Mesenchymal stem cell (in vitro differentiated cells and primary cell): ENCODE data around the gene DNAJC13.

ENCODE experiments used
- DNase-seq: peaks from one replicate; pipeline ENCODE4 v3.0.0-alpha.2; 2013
- H2AFZ ChIP-seq: one replicate; pipeline ENCODE4 v1.6.1; 2013; ENCODE audit warnings: low read depth, mild to moderate bottlenecking, control low read depth, inconsistent platforms, low read length, moderate library complexity
- H2AK5ac ChIP-seq: 2 replicates; pipeline ENCODE4 v1.6.1; 2013; ENCODE audit warnings: low read length, moderate library complexity, mild to moderate bottlenecking, inconsistent platforms; ENCODE audit not compliant: severe bottlenecking
- H2BK120ac ChIP-seq: one replicate; pipeline ENCODE4 v1.6.1; 2013; ENCODE audit warnings: low read depth, mild to moderate bottlenecking, inconsistent platforms, low read length, moderate library complexity
- H2BK12ac ChIP-seq, 2 experiments: one replicate each; pipeline ENCODE4 v1.6.1; 2013; ENCODE audit warnings: inconsistent platforms in 2 of 2, low read length in 2 of 2, mild to moderate bottlenecking in 2 of 2, moderate library complexity in 2 of 2, control low read depth in 1 of 2
- H2BK15ac ChIP-seq: one replicate; pipeline ENCODE4 v1.6.1; 2013; ENCODE audit warnings: mild to moderate bottlenecking, low read depth, inconsistent platforms; ENCODE audit not compliant: poor library complexity, severe bottlenecking
- H2BK5ac ChIP-seq: 2 replicates; pipeline ENCODE4 v1.6.1; 2013; ENCODE audit warnings: low read depth, mild to moderate bottlenecking, low read length, control low read depth, inconsistent platforms; ENCODE audit not compliant: poor library complexity, severe bottlenecking
- H3K14ac ChIP-seq, 2 experiments: one replicate each; pipeline ENCODE4 v1.6.1; 2013; ENCODE audit warnings: inconsistent platforms in 2 of 2, low read length in 2 of 2, control low read depth in 1 of 2, mild to moderate bottlenecking in 1 of 2, moderate library complexity in 1 of 2
- H3K18ac ChIP-seq, 2 experiments: one replicate each; pipeline ENCODE4 v1.6.1; 2013; ENCODE audit warnings: inconsistent platforms in 2 of 2, low read length in 2 of 2, control low read depth in 1 of 2, low read depth in 1 of 2, mild to moderate bottlenecking in 1 of 2
- H3K23ac ChIP-seq, 2 experiments: one replicate each; pipeline ENCODE4 v1.6.1; 2013; ENCODE audit warnings: inconsistent platforms in 2 of 2, low read length in 2 of 2, mild to moderate bottlenecking in 2 of 2, moderate library complexity in 2 of 2, control low read depth in 1 of 2
- H3K27ac ChIP-seq: 2 replicates; pipeline ENCODE4 v1.5.1; 2013; ENCODE audit warnings: mild to moderate bottlenecking, moderate library complexity, low read length, control low read depth, inconsistent platforms; ENCODE audit not compliant: poor library complexity, severe bottlenecking
- H3K27me3 ChIP-seq, 2 experiments: 2 replicates each; pipeline versions ENCODE4 v1.6.1 to v1.7.0; 2013; ENCODE audit warnings: low read length in 2 of 2, mild to moderate bottlenecking in 2 of 2, moderate library complexity in 2 of 2, control low read depth in 1 of 2, inconsistent platforms in 1 of 2; ENCODE audit not compliant: control insufficient read depth in 1 of 2, insufficient read depth in 1 of 2
- H3K36me3 ChIP-seq, 2 experiments: 2 replicates each; pipeline versions ENCODE4 v1.6.1 to v1.7.0; 2013; ENCODE audit warnings: low read length in 2 of 2, control low read depth in 1 of 2, inconsistent platforms in 1 of 2, low read depth in 1 of 2, mild to moderate bottlenecking in 1 of 2; ENCODE audit not compliant: insufficient read depth in 2 of 2, control insufficient read depth in 1 of 2
- H3K4ac ChIP-seq, 2 experiments: one replicate each; pipeline ENCODE4 v1.6.1; 2013; ENCODE audit warnings: inconsistent platforms in 2 of 2, low read length in 2 of 2, mild to moderate bottlenecking in 2 of 2, moderate library complexity in 2 of 2, control low read depth in 1 of 2, low read depth in 1 of 2
- H3K4me1 ChIP-seq: 2 replicates; pipeline ENCODE4 v1.6.1; 2013; ENCODE audit warnings: low read depth, low read length, control low read depth; ENCODE audit not compliant: control insufficient read depth, insufficient read depth
- H3K4me2 ChIP-seq: 2 replicates; pipeline ENCODE4 v1.6.1; 2013; ENCODE audit warnings: low read length, mild to moderate bottlenecking, inconsistent platforms; ENCODE audit not compliant: poor library complexity, severe bottlenecking
- H3K4me3 ChIP-seq, 2 experiments: 2 replicates each; pipeline versions ENCODE4 v1.5.1 to v1.7.0; 2013; ENCODE audit warnings: low read length in 2 of 2, mild to moderate bottlenecking in 2 of 2, control low read depth in 1 of 2, low read depth in 1 of 2; ENCODE audit not compliant: insufficient read depth in 1 of 2
- H3K79me1 ChIP-seq: replicated peaks from 2 replicates; pipeline ENCODE4 v1.6.1; 2013; ENCODE audit warnings: mild to moderate bottlenecking, control low read depth, low read length, inconsistent platforms; ENCODE audit not compliant: poor library complexity, severe bottlenecking
- H3K9ac ChIP-seq: 2 replicates; pipeline ENCODE4 v1.7.0; 2013; ENCODE audit warnings: mild to moderate bottlenecking, low read length, moderate library complexity
- H3K9me3 ChIP-seq: 2 replicates; pipeline ENCODE4 v1.7.0; 2013; ENCODE audit warnings: mild to moderate bottlenecking, low read length; ENCODE audit not compliant: control insufficient read depth
- H4K8ac ChIP-seq: one replicate; pipeline ENCODE4 v1.6.1; 2013; ENCODE audit warnings: inconsistent platforms, mild to moderate bottlenecking, low read length, moderate library complexity
- H4K91ac ChIP-seq: one replicate; pipeline ENCODE4 v1.6.1; 2013; ENCODE audit warnings: mild to moderate bottlenecking, low read length, inconsistent platforms
- WGBS: methylation state at CpG from one replicate; pipeline ENCODE4 v1.1.7; 2013; ENCODE audit warnings: mixed read lengths; 5-methylcytosine and 5-hydroxymethylcytosine counted together

DNAJC13 gene

GRCh38 chr3:132399054-132399929, 18.0 kb upstream of the DNAJC13 start:
- Histone ChIP-seq H3K27ac (no peak overlapping the region), H4K8ac (no peak overlapping the region), H3K27me3 (peaks cover 0 to 16% of the 10 kb centered on the region in 2 experiments), H3K9me3 (no peaks in the 10 kb centered on the region), H3K18ac (no peak overlapping the region), H3K4me1 (no peaks in the 10 kb centered on the region), H2BK15ac (no peak overlapping the region), H3K23ac (no peak overlapping the region), H3K4ac (no peak overlapping the region), H2BK120ac (no peak overlapping the region), H3K4me3 (no peak overlapping the region), H3K36me3 (no peaks in the 10 kb centered on the region), H3K4me2 (no peak overlapping the region), H3K79me1 (no peaks in the 10 kb centered on the region), H2AFZ (no peak overlapping the region), H3K14ac (no peak overlapping the region), H4K91ac (no peak overlapping the region), H3K9ac (no peak overlapping the region), H2AK5ac (no peak overlapping the region), H2BK12ac (no peak overlapping the region), H2BK5ac (no peak overlapping the region)
- WGBS, result 49% methylated on average over 3 of the region's 5 CpGs
- DNase-seq, result peak; percentile 66

- no peak overlapping the region for H3K9ac ChIP-seq
- H3K27me3 ChIP-seq, result peaks cover 0 to 22% of the 10 kb centered on the region in 2 experiments
- H3K23ac ChIP-seq, result no peak overlapping the region
- H2BK15ac ChIP-seq, result no peak overlapping the region
- no peak overlapping the region for H2AFZ ChIP-seq
- no peak overlapping the region for H4K8ac ChIP-seq
- no peak overlapping the region for H3K27ac ChIP-seq
- H3K36me3 ChIP-seq, result no peaks in the 10 kb centered on the region
- no peak overlapping the region for H2BK5ac ChIP-seq
- H2BK12ac ChIP-seq, result no peak overlapping the region
- H3K14ac ChIP-seq, result no peak overlapping the region
- H3K4me3 ChIP-seq, result no peak overlapping the region
- no peak overlapping the region for H2AK5ac ChIP-seq
- DNase-seq, result no peak
- no peaks in the 10 kb centered on the region for H3K79me1 ChIP-seq
- H3K4ac ChIP-seq, result no peak overlapping the region
- H3K18ac ChIP-seq, result no peak overlapping the region
- no peak overlapping the region for H2BK120ac ChIP-seq
- H3K9me3 ChIP-seq, result no peaks in the 10 kb centered on the region
- no peak overlapping the region for H3K4me2 ChIP-seq
- H4K91ac ChIP-seq, result no peak overlapping the region
- 96% methylated on average over 13 of the region's 13 CpGs for WGBS
- no peaks in the 10 kb centered on the region for H3K4me1 ChIP-seq
Observed at GRCh38 chr3:132401255-132401654, 16.0 kb upstream of the DNAJC13 start.

GRCh38 chr3:132404276-132404675, 13.0 kb upstream of the DNAJC13 start:
- Histone ChIP-seq H2BK120ac (no peak overlapping the region), H2BK15ac (no peak overlapping the region), H4K8ac (no peak overlapping the region), H2BK5ac (no peak overlapping the region), H3K27ac (no peak overlapping the region), H3K4me3 (no peak overlapping the region), H3K9me3 (no peaks in the 10 kb centered on the region), H3K4me1 (no peaks in the 10 kb centered on the region), H3K27me3 (peaks cover 0 to 22% of the 10 kb centered on the region in 2 experiments), H3K9ac (no peak overlapping the region), H3K79me1 (no peaks in the 10 kb centered on the region), H3K23ac (no peak overlapping the region), H2BK12ac (no peak overlapping the region), H3K4ac (no peak overlapping the region), H2AFZ (no peak overlapping the region), H3K36me3 (no peaks in the 10 kb centered on the region), H3K18ac (no peak overlapping the region), H2AK5ac (no peak overlapping the region), H3K4me2 (no peak overlapping the region), H4K91ac (no peak overlapping the region), H3K14ac (no peak overlapping the region)
- peak; percentile 15 for DNase-seq
- WGBS, result no CpG with 5 or more reads among the region's 3 CpGs

- Histone ChIP-seq H3K4me1 (no peaks in the 10 kb centered on the region), H3K4ac (no peak overlapping the region), H3K36me3 (no peaks in the 10 kb centered on the region), H3K79me1 (no peaks in the 10 kb centered on the region), H3K4me3 (no peak overlapping the region), H3K9me3 (no peaks in the 10 kb centered on the region), H3K9ac (peak overlapping the region; percentile 63), H2BK5ac (no peak overlapping the region), H2AFZ (no peak overlapping the region), H2BK120ac (no peak overlapping the region), H3K4me2 (no peak overlapping the region), H3K18ac (no peak overlapping the region), H2AK5ac (no peak overlapping the region), H2BK15ac (no peak overlapping the region), H3K23ac (no peak overlapping the region), H4K8ac (no peak overlapping the region), H4K91ac (no peak overlapping the region), H3K27ac (no peak overlapping the region), H3K14ac (no peak overlapping the region), H2BK12ac (no peak overlapping the region), H3K27me3 (peaks cover 0 to 22% of the 10 kb centered on the region in 2 experiments)
- no CpG with 5 or more reads among the region's 1 CpG for WGBS
- DNase-seq, result no peak
Observed at GRCh38 chr3:132405188-132405587, 12.1 kb upstream of the DNAJC13 start.
